Panc1 (cell line): ENCODE data around the gene CCDC69. TPM values are rescaled to one million over a fixed set of nuclear protein-coding genes. Genes with fewer than 3 reads are reported as not detected.
A peak's percentile ranks its signal among the peaks of the same experiment; 100 is the strongest.

ENCODE experiments used
- ATAC-seq: fragments of 200-7000 bp; cut with Tn5 transposase; 2 replicates; pipeline ENCODE4 v1.9.1; 2020; ENCODE audit warnings: mild to moderate bottlenecking, moderate library complexity
- BruUV-seq: library from RNA; stranded (reverse); fragments of 400-500 nt; replicated peaks from 2 replicates; lab custom pipeline; 2021; lab: Mats Ljungman, UMichigan
- CTCF ChIA-PET: fragments of 300-600 bp; sonication (Branson Sonifier 250); formaldehyde crosslinking; loops from one replicate; lab custom pipeline; 2022; ENCODE audit warnings: antibody characterized with exemption; lab: Charles Lee
- POLR2A ChIA-PET: fragments of 300-600 bp; sonication (Branson Sonifier 250); formaldehyde crosslinking; loops from one replicate; lab custom pipeline; 2022; ENCODE audit warnings: antibody characterized with exemption; lab: Charles Lee
- DNase-seq: peaks from one replicate; pipeline ENCODE4 v3.0.0-alpha.2; 2010; ENCODE audit warnings: low read depth, low spot score
- H3K27ac ChIP-seq: 2 replicates; pipeline ENCODE4 v1.5.1; 2011; ENCODE audit warnings: mild to moderate bottlenecking, low read length, inconsistent platforms
- H3K27me3 ChIP-seq: fragments of 200-500 bp; sonication (Bioruptor generic); 2 replicates; pipeline ENCODE4 v1.6.0; 2014; ENCODE audit warnings: low read length, inconsistent platforms; ENCODE audit not compliant: control insufficient read depth, insufficient read depth
- H3K36me3 ChIP-seq: fragments of 200-500 bp; sonication (Bioruptor generic); 2 replicates; pipeline ENCODE4 v1.5.1; 2014; ENCODE audit warnings: inconsistent platforms, mild to moderate bottlenecking, low read length, moderate library complexity; ENCODE audit not compliant: control insufficient read depth, insufficient read depth
- H3K4me1 ChIP-seq: 2 replicates; pipeline ENCODE4 v1.5.1; 2011; ENCODE audit warnings: inconsistent platforms, mild to moderate bottlenecking, low read length, moderate library complexity; ENCODE audit not compliant: control insufficient read depth, insufficient read depth
- H3K4me3 ChIP-seq, 2 experiments: 2 replicates each; pipeline ENCODE4 v1.5.1; 2011 to 2012; ENCODE audit warnings: low read depth in 2 of 2, low read length in 2 of 2, mild to moderate bottlenecking in 2 of 2, inconsistent platforms in 1 of 2, moderate library complexity in 1 of 2
- H3K9me3 ChIP-seq: fragments of 200-500 bp; sonication (Bioruptor generic); 2 replicates; pipeline ENCODE4 v1.5.1; 2014; ENCODE audit warnings: low read depth, mild to moderate bottlenecking, inconsistent platforms, low read length, moderate library complexity; ENCODE audit not compliant: control insufficient read depth, insufficient read depth
- CTCF ChIP-seq: fragments of 450-650 bp; IDR thresholded peaks from 2 replicates; pipeline ENCODE4 v1.5.1; 2017; ENCODE audit warnings: mild to moderate bottlenecking
- POLR2AphosphoS5 ChIP-seq: IDR thresholded peaks from 2 replicates; pipeline ENCODE4 v1.6.1; 2012; ENCODE audit warnings: mild to moderate bottlenecking, low read depth, low read length, moderate library complexity
- in situ Hi-C: cut with HindIII; loops from 2 replicates; pipeline ENCODE4 v1.10.0; 2016; ENCODE audit warnings: low sequenced_read_pairs, low pct_unique_long_range_greater_than_20kb
- intact Hi-C: fragments of 100-400 bp; cut with micrococcal nuclease; formaldehyde crosslinking; loops from one replicate; pipeline ENCODE4 v1.10.0; 2022; ENCODE audit not compliant: unreplicated experiment
- total RNA-seq: library from RNA; stranded (reverse); gene quantifications from one replicate; pipeline ENCODE4 v1.2.1, GENCODE V29; 2021; ENCODE audit not compliant: unreplicated experiment
- TF ChIP-seq, protein P1 (sequence below), 2 experiments: IDR thresholded peaks; 2 replicates each; pipeline ENCODE4 v1.6.1; 2011 to 2012; ENCODE audit warnings: low read depth in 2 of 2, control low read depth in 1 of 2, low read length in 1 of 2, mild to moderate bottlenecking in 1 of 2, moderate library complexity in 1 of 2; ENCODE audit not compliant: insufficient read depth in 1 of 2

The CCDC69 gene
- total RNA-seq, 1 experiment from 2014 or later: 2.1 TPM

DNA sequence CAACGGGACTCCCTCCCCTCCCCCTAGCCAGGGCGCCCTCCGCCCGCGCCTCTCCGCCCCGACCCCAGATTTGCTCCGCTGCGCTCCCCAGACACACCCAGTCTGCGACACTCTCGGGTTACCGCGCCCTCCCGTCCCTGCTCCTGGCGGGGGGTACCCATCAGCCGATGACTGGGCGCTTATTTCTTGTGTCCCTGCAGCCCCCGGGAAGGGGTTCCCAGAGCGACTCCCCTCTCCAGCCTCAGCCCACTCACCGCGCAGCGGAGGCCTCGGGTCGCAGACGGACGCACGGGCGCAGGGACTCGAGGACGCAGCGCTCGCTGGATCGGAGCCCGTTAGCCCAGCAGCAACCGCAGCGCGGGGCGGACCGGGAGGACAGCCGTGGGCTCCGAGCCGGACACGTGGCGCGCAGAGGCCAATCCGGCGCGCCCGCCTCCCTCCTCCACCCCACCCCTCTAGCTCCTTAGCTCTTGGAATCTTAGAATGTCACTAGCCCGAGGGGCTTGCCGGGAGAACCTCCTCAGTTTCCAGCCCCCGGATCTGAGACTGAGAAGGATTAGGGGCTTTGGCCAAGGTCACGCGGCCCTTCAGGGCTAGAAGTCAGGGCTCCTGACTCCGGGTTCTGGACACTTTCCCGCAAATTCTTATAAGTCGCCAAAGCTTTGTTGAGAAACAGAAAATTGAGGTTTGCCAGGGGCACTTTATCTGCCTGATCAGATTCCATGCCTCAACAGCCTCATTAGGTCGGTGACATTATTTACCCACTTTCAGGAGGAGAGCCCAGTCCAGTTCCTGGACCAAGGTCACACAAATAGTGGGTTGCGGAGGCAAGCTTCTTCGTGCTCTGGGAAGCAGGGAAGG, 66.2 kb downstream of the CCDC69 start, which contains the start of gene ANXA6:
ANXA6 (minus strand) TSS at position 354 of the 861 bp plus-strand sequence. CDS start 9,878 bp downstream, outside the sequence.
- ChIA-PET CTCF (interaction anchor here (0.6 to 0.7 kb wide), 2 partner anchors 155 to 517 kb away, joined by 5 to 9 read pairs; partner anchors contain the start of gene SYNPO), POLR2A (interaction anchor here (0.6 kb wide), 2 partner anchors 40 to 95 kb away, joined by 3 to 10 read pairs; partner anchors contain the start of gene GM2A)
- 0 out of 2 replicates have a peak, but pooled peaks cover 8% of the 10 kb centered on the region for H3K4me1 ChIP-seq
- BruUV-seq: no TSS peak
- no peak for DNase-seq
- no peaks in the 10 kb centered on the region for H3K9me3 ChIP-seq
- intact Hi-C loops: no loop called here
- H3K27ac ChIP-seq: peak within 1 kb of the TSS; percentile 80
- no peaks in the 10 kb centered on the region; the same call in 1 of the 2 replicates for H3K27me3 ChIP-seq
- peak within 1 kb of the TSS; percentile 69 to 70 for H3K4me3 ChIP-seq
- ATAC-seq: peak; percentile 98
- no peaks in the 10 kb centered on the region; the same call in 1 of the 2 replicates for H3K36me3 ChIP-seq
- peak; percentile 56; the same call in 1 of the 2 replicates for TF ChIP-seq POLR2AphosphoS5
- TF ChIP-seq, protein P1, sequence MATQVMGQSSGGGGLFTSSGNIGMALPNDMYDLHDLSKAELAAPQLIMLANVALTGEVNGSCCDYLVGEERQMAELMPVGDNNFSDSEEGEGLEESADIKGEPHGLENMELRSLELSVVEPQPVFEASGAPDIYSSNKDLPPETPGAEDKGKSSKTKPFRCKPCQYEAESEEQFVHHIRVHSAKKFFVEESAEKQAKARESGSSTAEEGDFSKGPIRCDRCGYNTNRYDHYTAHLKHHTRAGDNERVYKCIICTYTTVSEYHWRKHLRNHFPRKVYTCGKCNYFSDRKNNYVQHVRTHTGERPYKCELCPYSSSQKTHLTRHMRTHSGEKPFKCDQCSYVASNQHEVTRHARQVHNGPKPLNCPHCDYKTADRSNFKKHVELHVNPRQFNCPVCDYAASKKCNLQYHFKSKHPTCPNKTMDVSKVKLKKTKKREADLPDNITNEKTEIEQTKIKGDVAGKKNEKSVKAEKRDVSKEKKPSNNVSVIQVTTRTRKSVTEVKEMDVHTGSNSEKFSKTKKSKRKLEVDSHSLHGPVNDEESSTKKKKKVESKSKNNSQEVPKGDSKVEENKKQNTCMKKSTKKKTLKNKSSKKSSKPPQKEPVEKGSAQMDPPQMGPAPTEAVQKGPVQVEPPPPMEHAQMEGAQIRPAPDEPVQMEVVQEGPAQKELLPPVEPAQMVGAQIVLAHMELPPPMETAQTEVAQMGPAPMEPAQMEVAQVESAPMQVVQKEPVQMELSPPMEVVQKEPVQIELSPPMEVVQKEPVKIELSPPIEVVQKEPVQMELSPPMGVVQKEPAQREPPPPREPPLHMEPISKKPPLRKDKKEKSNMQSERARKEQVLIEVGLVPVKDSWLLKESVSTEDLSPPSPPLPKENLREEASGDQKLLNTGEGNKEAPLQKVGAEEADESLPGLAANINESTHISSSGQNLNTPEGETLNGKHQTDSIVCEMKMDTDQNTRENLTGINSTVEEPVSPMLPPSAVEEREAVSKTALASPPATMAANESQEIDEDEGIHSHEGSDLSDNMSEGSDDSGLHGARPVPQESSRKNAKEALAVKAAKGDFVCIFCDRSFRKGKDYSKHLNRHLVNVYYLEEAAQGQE (IDR thresholded peaks at IDR 0.05; ENCODE audit: insufficient read depth in 1 of 2, low read depth in 2 of 2, low read length in 1 of 2): no peak
- no peak for TF ChIP-seq CTCF
- in situ Hi-C loops: no loop called here

DNA sequence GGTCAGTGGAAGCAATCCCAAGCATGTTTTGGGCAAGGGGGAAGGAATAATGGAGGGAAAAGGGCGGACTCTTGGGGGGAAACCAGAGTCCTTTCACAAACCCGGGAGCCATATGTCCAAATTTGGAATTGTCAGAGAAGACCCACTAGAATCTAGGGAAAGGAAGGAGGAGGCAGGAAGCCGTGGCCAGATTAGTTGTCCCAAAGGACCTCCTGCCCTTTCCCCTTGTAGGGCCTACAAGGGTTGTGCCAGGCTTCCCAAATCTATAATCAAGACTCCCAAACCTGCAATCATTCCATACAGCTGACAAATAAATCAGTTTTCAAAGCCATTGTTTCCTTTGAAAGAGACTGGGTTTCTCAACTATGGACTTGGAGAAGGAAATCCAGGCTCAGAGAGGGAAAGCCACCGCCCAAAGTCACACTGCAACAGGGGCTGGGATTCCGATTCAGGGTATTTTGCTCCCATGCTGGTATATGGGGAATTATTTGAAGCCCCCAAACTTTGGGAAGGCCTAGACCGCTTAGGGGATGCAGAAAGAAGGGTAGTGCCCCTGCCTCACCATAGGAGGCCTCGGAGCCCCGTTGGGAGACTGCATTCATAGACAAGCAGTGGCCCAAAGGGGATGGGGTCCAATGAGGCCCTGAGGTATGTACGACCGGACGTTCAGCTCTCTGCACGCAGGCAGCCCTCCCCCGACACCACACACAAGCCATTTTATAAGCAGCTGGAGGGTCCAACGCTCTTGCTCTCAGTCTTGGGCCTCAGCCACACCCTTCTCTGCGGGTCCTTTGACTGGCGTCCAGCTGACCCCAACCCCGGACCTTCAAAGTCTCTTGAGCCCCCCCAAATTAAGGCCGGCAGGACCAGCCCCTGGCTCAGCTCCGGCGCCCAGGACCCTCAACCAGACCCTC, 67.1 kb downstream of the CCDC69 start:
- H3K4me1 ChIP-seq: 0 out of 2 replicates have a peak, but pooled peaks cover 8% of the 10 kb centered on the region

More for the DNA sequence above, 67.1 kb downstream of the CCDC69 start:
- intact Hi-C loops: no loop called here
- BruUV-seq: TSS peak; percentile 57
- Histone ChIP-seq H3K9me3 (no peaks in the 10 kb centered on the region), H3K36me3 (no peaks in the 10 kb centered on the region; the same call in 1 of the 2 replicates), H3K27me3 (no peaks in the 10 kb centered on the region; the same call in 1 of the 2 replicates), H3K4me3 (peak overlapping the region; percentile 69 to 70), H3K27ac (peak overlapping the region; percentile 80)
- in situ Hi-C loops: no loop called here
- DNase-seq (no peak), ATAC-seq (peak; percentile 31; the same call in 1 of the 2 replicates)
- POLR2A ChIA-PET: no interaction called here
- no peak for TF ChIP-seq CTCF
- TF ChIP-seq, protein P1 (IDR thresholded peaks at IDR 0.05; ENCODE audit: insufficient read depth in 1 of 2, low read depth in 2 of 2, low read length in 1 of 2): no peak
- CTCF ChIA-PET: no interaction called here
